HepG2 (cell line): ENCODE measurements around the gene MPI. TPM values are rescaled to one million over a fixed set of nuclear protein-coding genes. Genes with fewer than 3 reads are reported as not detected.
A peak's percentile ranks its signal among the peaks of the same experiment; 100 is the strongest.

Experiments used
- ARID2 ChIP-seq: sonication (generic); formaldehyde crosslinking; IDR thresholded peaks from 2 replicates; pipeline ENCODE4 v1.8.1; 2022; ENCODE audit warnings: mild to moderate bottlenecking, missing genetic modification reagents, borderline replicate concordance
- DBP ChIP-seq: sonication (generic); formaldehyde crosslinking; IDR thresholded peaks from 2 replicates; pipeline ENCODE4 v1.4.0; 2020; ENCODE audit warnings: missing genetic modification reagents; ENCODE audit errors: not compliant biosample characterization
- IKZF5 ChIP-seq: IDR thresholded peaks from 2 replicates; pipeline ENCODE4 v1.6.1; 2018; ENCODE audit warnings: missing genetic modification reagents, mild to moderate bottlenecking, missing compliant biosample characterization
- NFE2L1 ChIP-seq: sonication (generic); formaldehyde crosslinking; IDR thresholded peaks from 2 replicates; pipeline ENCODE4 v1.4.0; 2020; ENCODE audit warnings: missing genetic modification reagents, mild to moderate bottlenecking, borderline replicate concordance
- PAXIP1 ChIP-seq: sonication (generic); formaldehyde crosslinking; conservative IDR thresholded peaks from 2 replicates; pipeline ENCODE4 v1.4.0; 2020; ENCODE audit warnings: mild to moderate bottlenecking, missing genetic modification reagents, moderate library complexity
- RCOR2 ChIP-seq: IDR thresholded peaks from 2 replicates; pipeline ENCODE4 v1.6.1; 2016; ENCODE audit warnings: missing biosample characterization, missing genetic modification reagents
- TBX3 ChIP-seq: fragments of 450-650 bp; IDR thresholded peaks from 2 replicates; pipeline ENCODE4 v1.6.1; 2017; ENCODE audit warnings: antibody characterized with exemption, mild to moderate bottlenecking, inconsistent platforms, borderline replicate concordance
- U2AF2 ChIP-seq: fragments of 200-400 bp; formaldehyde crosslinking; IDR thresholded peaks from 2 replicates; pipeline ENCODE4 v1.6.1; 2017; ENCODE audit warnings: low read depth, mild to moderate bottlenecking, low read length
- ZBTB34 ChIP-seq: sonication (generic); formaldehyde crosslinking; IDR thresholded peaks from 2 replicates; pipeline ENCODE4 v1.8.0; 2022; ENCODE audit warnings: mild to moderate bottlenecking, missing genetic modification reagents
- ZBTB38 ChIP-seq: sonication (generic); formaldehyde crosslinking; IDR thresholded peaks from 2 replicates; pipeline ENCODE4 v1.5.1; 2020; ENCODE audit warnings: mild to moderate bottlenecking, missing genetic modification reagents
- ZFP41 ChIP-seq: sonication (generic); formaldehyde crosslinking; IDR thresholded peaks from 2 replicates; pipeline ENCODE4 v1.4.0; 2020; ENCODE audit warnings: mild to moderate bottlenecking, missing genetic modification reagents, borderline replicate concordance
- ZMAT3 ChIP-seq: sonication (generic); formaldehyde crosslinking; conservative IDR thresholded peaks from 2 replicates; pipeline ENCODE4 v1.7.0; 2021; ENCODE audit warnings: missing genetic modification reagents
- ZNF138 ChIP-seq: sonication (generic); formaldehyde crosslinking; IDR thresholded peaks from 2 replicates; pipeline ENCODE4 v1.5.0; 2020; ENCODE audit warnings: mild to moderate bottlenecking, low read depth, missing genetic modification reagents
- ZNF317 ChIP-seq: sonication (generic); formaldehyde crosslinking; IDR thresholded peaks from 2 replicates; pipeline ENCODE4 v1.5.0; 2020; ENCODE audit warnings: mild to moderate bottlenecking, missing genetic modification reagents
- ZNF7 ChIP-seq: IDR thresholded peaks from 2 replicates; pipeline ENCODE4 v1.6.1; 2016; ENCODE audit warnings: missing biosample characterization, missing genetic modification reagents
- ZNF709 ChIP-seq: sonication (generic); formaldehyde crosslinking; IDR thresholded peaks from 2 replicates; pipeline ENCODE4 v1.5.0; 2020; ENCODE audit warnings: mild to moderate bottlenecking, missing genetic modification reagents
- ZNF772 ChIP-seq: sonication (generic); formaldehyde crosslinking; IDR thresholded peaks from 2 replicates; pipeline ENCODE4 v1.5.0; 2020; ENCODE audit warnings: mild to moderate bottlenecking, missing genetic modification reagents
- ZNF841 ChIP-seq: sonication (generic); formaldehyde crosslinking; IDR thresholded peaks from 2 replicates; pipeline ENCODE4 v1.8.1; 2023; ENCODE audit warnings: missing genetic modification reagents, borderline replicate concordance
- ZSCAN12 ChIP-seq: sonication (generic); formaldehyde crosslinking; IDR thresholded peaks from 2 replicates; pipeline ENCODE4 v1.9.0; 2021; ENCODE audit warnings: mild to moderate bottlenecking, missing genetic modification reagents
- ZSCAN9 ChIP-seq: IDR thresholded peaks from 2 replicates; pipeline ENCODE4 v1.6.1; 2016; ENCODE audit warnings: borderline replicate concordance
- ZUFSP ChIP-seq: sonication (generic); formaldehyde crosslinking; IDR thresholded peaks from 2 replicates; pipeline ENCODE4 v1.9.0; 2021; ENCODE audit warnings: missing genetic modification reagents, mild to moderate bottlenecking, borderline replicate concordance
- polyA plus RNA-seq, 8 experiments: library from polyadenylated mRNA; depleted of rRNA in 3 of 8; stranded (reverse) in 7 of 8; unstranded in 1 of 8; fragments of >200 nt; fragmentation: Illumina TruSeq in 4 of 8; extraction: Trizol in 4 of 8; gene quantifications; 2 replicates each; pipeline versions ENCODE4 v1.2.1 to v1.2.3, GENCODE V29; 2011 to 2016; ENCODE audit warnings: low read depth in 4 of 8, missing spikeins in 1 of 8, mixed read lengths in 1 of 8; ENCODE audit not compliant: insufficient read depth in 1 of 8
- total RNA-seq, 5 experiments: library from RNA; depleted of rRNA; stranded (reverse); fragments of >200 nt; fragmentation: Illumina TruSeq; extraction: Trizol; gene quantifications; 2 replicates each; pipeline ENCODE4 v1.2.3, GENCODE V29; 2016; ENCODE audit warnings: low read depth in 1 of 5

MPI gene
- total and polyA plus RNA-seq, 2 of the 13 experiments (the other 11 are each of a cell fraction or from before 2014, with no cell fraction given): 36.9 to 63.5 TPM

- TF ChIP-seq PAXIP1 (peak; percentile 63), NFE2L1 (CRISPR knock-in tag) (no peak), ZSCAN12 (CRISPR knock-in tag) (no peak), ZSCAN9 (peak; percentile 29; the same call in 1 of the 2 replicates), ARID2 (CRISPR knock-in tag) (no peak), ZBTB38 (CRISPR knock-in tag) (peak; percentile 29; the same call in 1 of the 2 replicates), TBX3 (no peak), ZMAT3 (0 out of 2 replicates have a peak, but pooled peaks have one; percentile 54), ZNF772 (CRISPR knock-in tag) (peak; percentile 87), ZBTB34 (CRISPR knock-in tag) (0 out of 2 replicates have a peak, but pooled peaks have one; percentile 62), ZUFSP (CRISPR knock-in tag) (no peak), ZFP41 (CRISPR knock-in tag) (no peak), U2AF2 (no peak), ZNF317 (CRISPR knock-in tag) (no peak), ZNF138 (peak; percentile 70; the same call in 1 of the 2 replicates), ZNF7 (CRISPR knock-in tag) (no peak), RCOR2 (CRISPR knock-in tag) (no peak), IKZF5 (CRISPR knock-in tag) (no peak; the same call in 1 of the 2 replicates), ZNF709 (CRISPR knock-in tag) (peak; percentile 93), ZNF841 (CRISPR knock-in tag) (no peak), DBP (CRISPR knock-in tag) (no peak)
Measured at GRCh38 chr15:74937590-74938371, 47.9 kb downstream of the MPI start, which contains the start of gene COX5A (continued).
